NCI-H1436 (cell line): ENCODE measurements around the gene RASGEF1C.

Experiments used
- DNase-seq: peaks from one replicate; lab custom pipeline; 2025; lab: John Stamatoyannopoulos, UW

Gene RASGEF1C

DNA sequence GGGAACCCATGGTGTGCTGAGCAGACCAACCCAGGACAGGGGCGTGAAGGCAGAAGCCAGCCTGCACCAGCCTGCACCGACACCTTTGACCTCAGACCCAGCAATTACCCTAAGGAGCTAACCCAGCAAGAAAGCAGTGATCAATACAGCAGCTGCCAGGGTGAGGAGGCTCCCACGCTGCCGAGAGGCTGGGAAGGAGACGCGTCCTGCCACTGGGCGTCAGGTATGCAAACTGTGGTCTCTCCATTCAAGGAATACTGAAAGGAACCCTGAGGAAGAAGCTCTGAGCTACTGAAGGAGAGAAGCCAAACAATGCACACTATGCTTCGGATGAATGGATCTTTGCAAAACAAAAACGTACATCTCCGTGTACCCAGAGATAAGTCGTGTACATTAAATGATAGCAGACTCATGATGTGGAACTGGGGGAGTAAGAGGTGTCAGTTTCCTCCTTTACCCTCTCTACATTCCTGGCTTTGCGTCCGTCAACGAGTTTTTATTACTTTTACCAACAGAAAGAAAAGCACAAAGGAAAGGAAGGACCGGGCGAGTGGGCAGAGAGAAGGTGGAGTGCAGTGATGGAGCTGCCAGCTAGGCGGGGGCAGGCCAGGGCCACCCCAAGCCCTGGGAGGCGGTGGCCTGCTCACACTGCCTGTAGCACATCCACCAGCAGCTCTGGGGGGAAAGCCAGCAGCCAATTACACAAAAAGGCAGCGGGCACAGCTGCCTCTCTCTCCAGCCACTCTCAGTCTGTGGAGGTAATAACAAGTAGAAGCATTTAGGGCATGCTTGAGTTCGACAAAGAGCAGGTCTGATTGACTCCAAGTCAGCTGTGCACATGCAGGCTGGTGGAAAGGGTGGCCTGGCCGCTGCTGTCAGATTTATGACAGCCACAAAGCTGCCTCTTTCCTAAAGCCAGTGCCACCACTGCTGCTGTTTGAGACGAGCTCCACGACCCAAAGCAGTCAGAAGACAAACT lies 29.3 kb downstream of the RASGEF1C start:
- DNase-seq: no peak

DNA sequence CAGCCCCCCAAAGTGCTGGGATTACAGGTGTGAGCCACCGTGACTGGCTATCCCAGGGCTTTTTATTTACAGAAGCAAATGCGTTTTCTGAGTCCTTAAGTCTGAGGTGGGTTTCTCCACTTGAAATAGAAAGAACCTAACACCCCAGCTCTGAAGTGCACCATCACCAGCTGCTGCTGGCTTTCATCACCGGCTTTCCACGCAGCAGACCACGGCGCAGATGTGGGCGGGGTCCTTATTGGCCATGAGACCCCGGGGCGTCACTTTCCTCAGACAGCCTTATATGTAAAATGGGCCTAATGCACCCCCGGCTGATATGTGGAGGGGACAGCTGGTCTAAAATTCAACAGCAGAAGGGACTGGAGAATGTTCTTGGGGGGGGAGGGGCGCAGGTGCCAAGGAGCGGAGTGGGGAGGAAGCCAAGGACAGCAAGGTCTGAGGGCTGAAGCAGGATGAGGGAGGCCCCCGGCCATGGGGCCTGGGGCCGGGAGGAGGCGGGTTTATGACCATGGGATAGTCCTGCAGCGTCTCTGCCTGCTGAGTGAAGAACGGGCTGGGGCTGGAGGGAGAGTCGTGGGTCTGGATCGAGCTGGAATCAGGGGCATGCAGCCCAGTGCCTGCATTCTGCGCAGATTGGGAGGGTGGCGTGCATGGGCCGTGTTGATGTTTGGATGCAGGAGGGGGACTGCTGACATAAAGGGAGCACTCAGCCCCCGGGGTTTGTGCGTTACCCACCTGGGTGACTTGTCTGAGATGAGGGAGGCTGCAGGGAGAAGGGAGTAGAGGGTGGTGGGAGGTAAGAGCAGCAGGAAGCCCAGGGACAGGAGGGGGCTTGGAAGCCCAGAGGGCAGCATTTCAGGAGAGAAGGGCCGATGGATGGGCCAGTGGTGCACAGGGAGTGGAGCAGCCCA lies 30.2 kb downstream of the RASGEF1C start:
- no peak for DNase-seq

DNA sequence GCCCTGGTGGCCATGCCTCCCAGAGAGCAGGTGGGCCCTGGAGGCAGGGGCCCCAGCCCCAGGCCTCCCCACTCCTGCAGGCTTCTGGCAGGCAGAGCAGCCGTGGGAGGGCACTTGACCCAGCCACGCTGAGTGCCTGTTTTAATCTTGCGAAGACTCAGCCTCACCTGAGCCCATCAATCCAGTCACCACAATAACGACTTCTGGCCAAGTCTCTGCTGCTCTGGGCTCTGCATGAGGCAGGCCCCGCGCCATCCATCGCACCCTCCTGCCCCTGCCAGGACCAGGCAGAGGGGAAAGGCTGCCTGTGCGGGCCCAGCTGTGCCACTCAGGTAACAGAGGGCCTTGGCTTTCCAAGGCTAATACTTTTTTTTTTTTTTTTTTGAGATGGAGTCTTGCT lies 32.8 kb downstream of the RASGEF1C start:
- DNase-seq: no peak

DNA sequence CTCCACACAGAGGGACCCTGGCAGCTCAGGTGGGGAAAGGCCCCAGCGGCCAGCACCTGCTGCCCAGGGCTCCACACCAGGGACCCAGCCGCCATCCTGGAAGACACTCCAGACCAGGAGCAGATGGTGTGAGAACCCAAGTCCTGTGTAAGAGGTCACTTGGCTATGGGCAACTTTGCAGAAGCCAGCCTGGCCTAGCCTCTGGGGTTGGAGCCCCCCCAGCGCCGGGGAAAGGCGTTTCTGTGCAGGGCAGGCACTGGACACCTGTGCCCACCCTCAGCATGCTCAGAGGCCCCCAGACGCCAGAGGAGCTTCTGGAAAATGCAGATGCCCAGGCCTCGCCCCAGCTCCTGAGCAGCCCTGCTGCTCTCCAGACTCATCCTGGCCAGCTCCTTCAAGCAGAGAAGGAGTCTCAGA lies 34.0 kb downstream of the RASGEF1C start:
- DNase-seq: no peak

DNA sequence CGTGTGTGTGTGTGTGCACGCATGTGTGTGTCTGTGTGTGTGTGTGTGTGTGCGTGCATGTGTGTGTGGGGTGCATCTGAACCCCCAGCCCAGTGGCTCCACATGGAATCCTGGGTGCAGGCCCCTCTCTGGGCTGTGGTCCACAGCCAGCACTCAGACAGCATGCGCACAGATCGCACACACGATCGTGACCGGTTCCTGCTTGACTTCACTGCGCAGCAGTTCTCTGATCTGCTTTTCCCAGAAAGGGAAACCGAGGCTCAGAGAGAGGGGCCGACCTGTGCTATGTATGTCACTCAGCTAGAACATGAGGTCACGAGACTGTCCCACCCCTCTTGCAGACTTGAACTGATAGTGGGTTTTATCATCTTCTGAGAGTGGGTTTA lies 34.4 kb downstream of the RASGEF1C start:
- DNase-seq: no peak

DNA sequence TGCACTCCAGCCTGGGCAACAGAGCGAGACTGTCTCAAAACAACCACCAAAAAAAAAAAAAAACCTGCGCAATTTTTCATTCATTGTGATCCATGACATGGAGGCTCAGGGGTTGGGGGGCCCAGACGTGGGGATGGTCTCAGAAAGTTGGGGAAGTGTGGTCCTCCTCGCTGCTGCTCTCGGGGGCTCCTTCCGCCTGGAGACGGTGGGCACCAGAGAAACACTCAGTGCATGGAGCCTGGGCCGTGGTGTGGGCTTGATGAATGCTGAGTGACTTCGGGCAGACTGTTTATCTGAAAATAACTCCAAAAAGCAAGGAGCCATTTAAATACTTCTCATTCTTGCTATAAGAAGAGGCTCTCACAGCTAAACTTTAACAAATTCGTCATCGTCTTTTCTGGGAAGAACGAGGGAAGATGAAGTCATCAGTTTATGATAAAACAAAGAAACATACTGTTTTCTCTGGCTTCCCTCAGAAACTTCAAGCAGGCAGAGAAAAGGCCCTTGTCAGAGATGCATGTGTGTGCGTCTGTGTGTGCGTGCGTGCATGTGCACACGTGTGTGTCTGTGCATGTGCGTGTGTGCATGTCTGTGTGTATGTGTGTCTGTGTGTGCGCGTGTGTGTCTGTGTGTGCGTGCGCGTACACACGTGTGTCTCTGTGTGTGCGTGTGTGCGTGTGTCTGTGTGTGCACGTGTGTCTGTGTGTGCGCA lies 35.0 kb downstream of the RASGEF1C start:
- DNase-seq: no peak

DNA sequence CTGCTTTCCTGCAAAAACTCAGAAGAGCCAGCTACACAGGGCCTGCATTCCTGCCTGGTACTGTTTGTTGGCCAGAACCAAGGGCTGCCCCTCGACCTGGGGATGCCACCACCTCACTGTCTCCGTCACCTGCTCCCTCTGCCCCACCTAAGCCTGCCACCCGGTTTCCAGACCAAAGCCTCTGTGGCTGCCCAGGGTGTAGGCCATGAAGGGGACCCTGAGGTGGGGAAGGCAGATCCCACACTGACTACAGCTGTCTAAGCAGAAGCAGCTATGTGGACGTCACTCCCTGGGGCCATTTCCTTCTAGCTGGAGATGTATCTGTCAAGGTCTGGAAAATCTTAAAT lies 35.8 kb downstream of the RASGEF1C start:
- no peak for DNase-seq

DNA sequence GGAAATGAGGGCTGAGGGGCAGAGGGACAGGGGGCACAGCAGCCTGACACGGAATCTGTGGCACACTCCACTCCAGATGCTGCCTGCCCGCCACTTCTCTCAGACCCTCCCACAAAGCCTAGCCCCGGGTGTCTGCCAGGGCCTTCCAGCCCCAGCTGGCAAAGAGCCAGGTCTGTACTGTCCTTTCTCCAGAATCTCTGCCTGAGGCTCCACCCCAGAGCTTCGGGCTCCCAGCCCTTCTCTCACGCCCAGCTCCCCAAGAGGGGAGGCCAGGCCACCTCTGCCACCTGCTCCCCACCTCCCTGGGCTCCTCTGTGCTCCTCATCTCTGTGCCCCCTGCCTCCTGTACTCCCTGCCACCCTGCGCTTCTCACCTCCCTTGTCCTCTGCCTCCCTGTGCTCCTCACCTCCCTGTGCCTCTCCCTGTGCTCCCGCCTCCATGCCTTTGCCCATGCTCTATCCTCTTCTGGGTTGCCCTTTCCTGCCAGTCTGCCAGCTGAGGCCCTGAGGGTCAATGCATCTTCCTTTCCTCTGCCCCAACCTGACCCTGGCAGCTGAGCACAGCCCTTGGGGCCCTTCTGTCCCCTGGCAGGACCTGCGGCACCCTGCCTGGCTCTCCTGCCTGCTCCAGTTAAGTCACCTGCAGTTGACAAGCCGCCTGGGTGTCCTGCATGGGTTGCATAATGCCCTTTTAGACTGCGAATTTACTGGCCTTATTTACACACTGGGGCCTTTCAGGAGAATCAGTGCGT lies 36.4 kb downstream of the RASGEF1C start:
- no peak for DNase-seq

DNA sequence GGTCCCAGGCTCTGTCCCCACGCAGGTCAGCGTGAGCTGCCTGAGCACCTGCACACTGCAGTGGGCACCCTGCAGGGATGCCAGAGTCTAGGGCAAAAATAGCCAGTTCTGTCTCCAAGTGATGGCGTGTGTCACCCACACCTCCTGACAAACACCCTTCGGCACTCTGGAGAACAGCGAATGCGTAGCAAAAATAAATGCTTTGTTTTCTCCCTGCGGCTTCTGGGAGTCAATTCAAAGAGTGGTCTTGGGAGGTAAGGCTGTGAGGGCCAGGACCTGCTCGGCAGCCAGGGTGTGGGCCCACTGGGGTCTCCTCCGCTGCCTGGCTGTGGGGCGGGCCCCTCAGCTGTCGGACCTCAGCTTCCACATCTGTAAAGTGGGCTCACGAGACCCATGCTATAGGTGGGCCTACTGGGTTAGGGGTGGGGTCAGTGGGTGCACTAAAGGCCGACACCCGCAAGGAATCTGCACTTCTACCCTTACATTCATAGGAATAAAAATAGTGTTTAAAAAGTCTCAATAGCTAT lies 37.4 kb downstream of the RASGEF1C start:
- no peak for DNase-seq

DNA sequence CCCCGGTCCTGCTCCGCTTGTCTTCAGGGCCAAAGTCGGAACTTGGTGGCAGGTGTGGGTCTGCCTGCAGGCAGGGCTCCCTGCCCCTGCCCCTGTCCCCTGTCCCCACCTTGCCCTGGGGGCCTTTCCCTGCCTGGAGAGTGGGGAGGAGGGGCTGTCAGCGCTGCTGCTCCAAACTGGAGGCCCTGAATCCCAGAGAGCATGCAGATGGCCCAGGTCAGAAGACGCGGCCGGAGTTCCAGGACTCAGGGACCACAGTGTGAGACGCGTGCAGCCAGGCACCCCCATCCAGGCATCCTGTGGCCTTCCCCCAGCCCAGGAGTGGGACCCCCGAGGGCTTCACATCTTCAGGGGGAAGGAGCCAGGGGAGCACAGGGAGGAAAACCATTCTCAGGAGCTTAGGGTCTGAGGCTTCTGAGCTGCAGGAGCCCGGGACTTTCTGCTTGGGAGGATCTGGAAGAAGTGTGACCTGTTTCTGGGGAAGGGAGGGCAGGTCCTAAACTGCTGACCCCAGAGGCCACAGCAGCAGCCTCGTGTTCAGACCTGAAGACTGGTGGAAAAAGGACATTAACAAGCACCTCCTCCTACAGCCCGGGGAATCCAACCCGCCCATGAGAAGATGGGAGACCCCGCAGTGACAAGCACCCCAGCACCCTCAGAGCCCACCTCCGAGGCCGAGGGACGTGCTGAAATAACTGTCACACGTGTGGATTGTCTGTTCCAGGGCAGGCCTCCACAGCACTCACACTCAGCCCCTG lies 38.0 kb downstream of the RASGEF1C start:
- no peak for DNase-seq

DNA sequence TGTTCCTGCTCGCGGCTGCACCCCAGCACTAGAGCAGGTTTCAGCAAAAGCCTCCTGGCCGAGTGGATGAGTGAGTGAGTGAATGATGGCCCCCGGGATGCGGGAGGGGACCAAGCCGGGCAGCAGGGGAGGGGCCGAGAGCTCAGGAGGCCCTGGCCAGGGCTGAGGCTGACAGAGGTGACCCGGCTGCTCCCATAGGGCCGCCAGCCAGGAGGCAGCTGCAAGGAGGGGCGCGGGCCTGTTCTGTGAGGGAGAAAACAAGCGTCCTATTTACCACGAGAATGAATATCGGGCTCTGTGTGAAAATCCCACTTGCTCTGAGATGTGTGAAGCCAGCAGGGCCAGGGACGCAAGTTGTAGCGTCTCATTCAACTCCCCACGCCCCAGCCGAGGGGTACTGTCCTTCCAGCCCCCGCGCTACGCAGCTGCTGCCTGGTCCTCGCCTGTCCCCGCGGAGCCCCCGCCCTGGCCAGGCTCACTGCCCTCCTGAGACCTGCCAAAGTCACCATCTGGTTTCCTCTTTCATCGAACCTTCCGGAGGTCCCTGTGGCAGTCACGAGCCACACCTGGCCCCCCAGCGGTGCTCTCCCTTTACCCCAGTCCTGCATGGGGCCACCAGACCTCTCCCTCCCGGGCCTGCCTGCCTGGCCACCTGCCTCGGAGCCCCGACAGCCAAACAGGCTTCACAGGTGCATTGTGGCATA lies 38.8 kb downstream of the RASGEF1C start:
- DNase-seq: no peak

DNA sequence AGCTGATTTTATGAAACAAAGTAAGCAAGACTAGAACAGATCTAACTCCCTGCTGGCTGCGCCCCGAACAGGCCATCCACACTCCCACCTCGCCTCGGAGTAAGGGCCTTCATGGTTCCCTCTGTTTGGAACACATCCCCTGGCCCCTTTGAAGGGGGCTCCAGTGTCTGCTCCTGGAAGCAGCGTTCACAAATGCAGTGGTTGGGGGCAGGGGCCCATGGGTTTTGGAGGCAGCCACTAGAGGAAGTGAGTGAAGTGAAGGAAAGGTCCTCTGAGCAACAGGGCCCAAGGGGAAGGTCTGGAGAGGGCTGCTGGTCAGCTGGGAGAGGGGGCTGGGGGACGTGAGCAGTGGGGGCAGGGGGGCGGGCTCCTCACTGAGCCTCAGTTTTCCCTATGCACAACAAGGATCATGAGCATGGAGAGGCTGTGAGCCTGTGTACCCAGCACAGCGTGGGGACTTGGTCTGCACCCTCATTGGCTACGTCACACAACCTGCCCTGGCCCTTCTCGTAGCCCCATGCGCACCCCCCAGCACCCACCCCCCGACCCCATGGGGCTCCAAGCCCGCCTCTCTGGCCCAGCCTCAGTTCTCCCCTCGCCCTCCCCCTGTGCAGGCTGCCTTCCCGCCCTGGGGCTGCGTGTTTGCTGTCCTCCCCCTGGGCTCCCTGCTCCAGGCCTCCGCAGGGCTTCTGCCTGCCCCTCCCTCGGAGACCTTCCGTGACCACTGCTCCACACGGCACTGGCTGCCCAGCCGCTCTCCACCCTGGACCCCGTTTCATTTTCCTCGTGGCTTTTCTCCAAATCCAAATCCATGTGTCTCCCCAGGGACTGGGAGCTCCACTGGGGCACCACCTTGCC lies 39.5 kb downstream of the RASGEF1C start:
- DNase-seq: no peak

DNA sequence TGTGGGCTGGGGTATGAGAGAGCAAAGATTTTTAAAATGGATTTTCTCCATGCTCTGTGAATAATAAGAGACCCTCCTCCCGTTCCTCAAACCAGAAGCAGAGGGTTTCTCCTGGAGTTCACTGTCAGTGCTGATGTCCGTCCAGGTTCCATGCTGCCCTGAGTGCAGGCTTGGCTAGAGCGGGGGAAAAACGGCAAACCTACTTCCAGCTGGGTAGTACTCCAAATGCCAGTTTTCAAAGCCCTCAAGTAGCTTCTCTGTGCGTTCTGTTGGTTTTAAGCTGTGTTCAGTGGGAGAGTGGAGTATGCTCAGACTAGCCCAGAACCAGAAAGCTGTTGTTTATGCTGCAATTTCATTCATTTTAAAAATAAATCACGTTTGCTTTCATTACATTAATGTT lies 40.3 kb downstream of the RASGEF1C start:
- no peak for DNase-seq

DNA sequence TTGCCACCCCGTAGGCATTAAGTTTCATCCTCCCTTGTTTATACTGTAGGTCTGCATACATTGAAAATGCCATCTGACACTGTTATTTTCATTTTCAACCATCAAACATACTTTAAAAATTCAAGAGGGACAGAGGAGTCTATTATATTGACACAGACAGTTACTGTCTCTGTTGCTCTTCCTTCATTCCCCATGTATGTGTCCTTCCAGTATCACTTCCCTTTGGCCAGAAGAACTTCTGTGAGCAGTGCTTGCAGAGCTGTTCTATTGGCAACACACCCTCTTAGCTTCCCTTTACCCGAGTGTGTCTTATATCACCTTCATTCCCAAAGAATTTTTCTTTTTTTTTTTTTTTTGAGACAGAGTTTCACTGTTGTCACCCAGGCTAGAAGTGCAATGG lies 42.8 kb downstream of the RASGEF1C start:
- DNase-seq: no peak

DNA sequence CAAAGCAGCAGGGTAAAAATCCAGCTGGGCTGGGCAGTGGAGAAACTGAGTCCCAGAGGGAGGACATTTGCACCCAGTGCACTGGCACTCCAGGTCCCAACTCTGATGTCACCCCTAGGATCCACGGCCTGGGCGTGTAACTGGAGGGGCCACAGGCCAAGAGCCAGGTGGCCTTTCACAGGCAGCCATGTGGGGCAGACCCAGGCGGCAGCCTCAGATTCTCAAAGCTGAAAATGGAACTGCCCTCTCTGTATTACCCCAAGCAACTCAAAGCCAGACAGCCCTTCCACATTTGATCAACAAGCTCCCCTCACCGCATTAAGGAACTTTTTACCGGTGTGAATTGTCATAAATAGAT lies 46.7 kb downstream of the RASGEF1C start:
- no peak for DNase-seq

DNA sequence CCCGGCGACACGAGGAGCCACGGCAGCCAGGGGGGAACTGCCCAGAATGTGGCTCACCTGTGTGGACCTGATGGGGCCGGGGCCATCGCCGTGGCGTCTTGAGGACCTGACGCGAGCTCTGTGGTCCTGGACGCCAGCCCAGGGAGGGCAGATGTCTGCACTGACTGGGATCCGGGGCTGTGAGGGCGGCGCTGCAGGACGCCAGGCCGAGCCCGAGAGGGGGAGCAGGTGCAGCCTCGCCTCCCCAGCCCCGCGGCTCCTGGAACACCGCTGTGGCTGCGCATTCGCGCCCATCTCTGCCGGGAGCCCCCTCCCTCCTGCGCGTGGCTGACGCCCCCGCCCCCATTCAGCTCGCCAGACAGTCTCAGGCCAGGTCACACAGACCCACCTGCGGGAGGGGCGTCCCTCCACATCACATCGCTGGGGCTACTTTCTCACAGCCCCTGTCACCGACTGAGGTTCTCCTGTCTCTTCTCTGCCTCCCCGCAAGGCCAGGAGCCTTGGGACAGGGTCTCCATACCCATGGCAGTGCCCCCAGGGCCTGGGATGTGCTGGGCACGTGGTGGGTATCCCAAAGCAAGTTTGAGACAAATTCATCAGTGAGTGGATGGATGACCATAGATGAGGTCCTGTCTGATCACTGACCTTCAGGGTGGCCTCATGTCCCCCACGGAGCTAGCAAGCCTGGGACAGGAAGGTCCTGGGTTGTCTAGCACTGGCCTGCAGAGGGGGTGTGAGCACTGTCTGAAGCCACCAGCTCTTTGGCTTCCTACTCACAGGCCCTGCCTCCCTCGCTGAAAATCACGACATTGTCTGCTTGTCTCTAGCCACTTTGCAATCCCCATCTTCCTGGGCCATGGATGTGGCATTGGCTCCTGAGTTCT lies 47.3 kb downstream of the RASGEF1C start:
- DNase-seq: no peak

DNA sequence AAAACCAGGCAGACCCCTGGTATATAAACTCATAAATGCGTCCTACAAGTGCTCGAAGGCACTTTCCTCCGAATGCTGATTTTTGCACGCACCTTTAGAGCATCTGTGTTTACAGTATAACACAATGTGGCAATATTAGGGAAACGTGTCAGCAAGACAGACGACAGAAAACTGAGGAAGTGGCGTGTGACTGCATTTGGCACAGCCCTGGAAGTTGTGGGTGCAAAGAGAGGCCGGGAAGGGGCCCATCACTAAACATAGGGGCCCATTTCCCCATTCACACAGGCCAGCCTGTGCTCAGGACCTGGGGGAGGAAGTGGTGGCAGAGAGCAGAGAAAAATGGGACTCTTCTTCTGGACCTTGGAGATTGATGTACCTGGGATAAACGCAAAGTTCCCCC lies 48.2 kb downstream of the RASGEF1C start:
- no peak for DNase-seq

DNA sequence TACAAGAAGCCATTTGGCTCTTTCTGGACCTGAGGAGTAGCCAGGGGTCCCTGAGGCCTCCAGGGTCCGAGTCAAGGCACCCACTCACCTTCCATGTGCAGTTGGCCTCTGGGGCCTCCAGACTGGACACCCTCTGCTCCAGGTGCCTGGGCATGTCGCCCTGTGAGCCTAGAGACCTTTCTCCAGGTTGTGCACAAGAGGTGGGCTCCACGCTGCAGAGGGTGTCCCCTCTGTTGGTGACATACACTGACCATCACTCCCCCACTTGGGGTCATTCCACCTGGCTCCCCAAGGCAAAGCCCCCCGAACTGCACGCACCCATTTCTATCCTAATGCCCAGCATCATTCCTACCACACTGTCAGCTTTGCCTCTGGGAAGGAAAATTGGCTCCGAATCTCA lies 48.8 kb downstream of the RASGEF1C start:
- no peak for DNase-seq
